ENCODE data around the gene RERE.

RERE gene

GRCh38 chr1:8348047-8348776 is 469.2 kb downstream of the RERE start:
- DNase-seq (ENCODE audit: low spot score): no peak

- DNase-seq (ENCODE audit: low spot score): no peak
These were observed 469.8 kb downstream of the RERE start for GRCh38 chr1:8347635-8348034.

DNA sequence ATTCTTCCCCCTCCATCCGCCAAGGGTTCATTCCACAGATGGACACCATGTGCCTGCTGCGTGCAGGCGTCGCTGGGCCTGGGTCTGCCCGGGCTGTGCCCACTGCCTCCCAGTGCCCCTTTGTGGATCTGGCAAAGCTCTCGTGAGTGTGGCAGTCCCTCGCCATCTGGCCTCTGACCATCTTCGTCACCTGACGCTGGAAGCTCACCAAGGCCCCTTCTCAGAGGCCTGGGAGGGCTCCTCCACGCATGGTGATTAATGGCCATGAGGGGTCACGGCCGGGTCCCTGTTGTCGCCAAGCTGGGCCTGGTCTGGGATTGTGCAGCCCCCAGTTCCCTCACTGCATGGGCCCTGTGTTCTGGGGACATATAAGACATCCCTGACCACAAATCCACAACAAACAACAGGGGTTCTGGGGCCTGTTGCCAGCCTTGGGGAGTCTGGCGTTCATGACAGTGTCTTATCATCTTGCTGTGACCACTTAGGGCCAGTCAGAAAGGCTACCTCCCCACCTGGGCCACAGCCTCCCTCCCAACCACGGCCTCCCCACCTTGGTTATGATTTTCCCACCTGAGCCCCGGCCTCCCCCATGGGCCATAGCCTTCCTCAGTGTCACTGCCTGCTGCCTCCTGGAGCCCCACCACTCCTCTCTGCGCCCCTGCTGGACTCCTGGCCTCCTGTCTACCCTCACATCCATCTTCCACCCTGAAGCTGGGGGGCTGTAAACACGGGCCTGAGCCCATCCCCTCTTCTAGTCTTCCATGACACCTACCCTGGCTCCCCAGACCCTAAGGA is 471.6 kb downstream of the RERE start:
- no peak for DNase-seq (ENCODE audit: low spot score)

DNA sequence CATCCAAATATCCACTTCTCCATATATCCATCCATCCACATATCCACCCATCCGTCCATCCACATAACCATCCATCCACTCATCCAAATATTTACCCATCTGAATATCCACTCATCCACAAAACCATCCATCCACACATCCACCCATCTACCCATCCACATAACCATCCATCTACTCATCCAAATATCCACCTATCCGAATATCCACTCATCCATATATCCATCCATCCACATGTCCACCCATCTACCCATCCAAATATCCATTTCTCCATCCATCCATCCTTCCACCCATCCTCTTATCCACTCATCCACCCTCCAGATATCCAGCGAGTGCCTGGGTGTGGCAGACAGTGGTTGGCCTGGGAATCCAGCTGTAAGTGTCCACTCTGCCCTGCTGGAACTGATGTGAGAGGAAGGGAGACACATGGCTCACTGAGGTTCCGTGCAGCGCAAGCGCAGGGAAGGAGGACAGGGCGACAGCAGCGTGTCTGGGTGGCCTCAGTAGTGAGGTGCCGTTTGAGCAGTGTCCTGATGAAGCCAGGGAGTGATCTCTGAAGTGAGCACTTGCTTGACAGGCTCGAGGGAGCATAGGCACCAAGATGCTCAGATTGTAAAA is 472.4 kb downstream of the RERE start:
- no peak for DNase-seq (ENCODE audit: low spot score)

DNA sequence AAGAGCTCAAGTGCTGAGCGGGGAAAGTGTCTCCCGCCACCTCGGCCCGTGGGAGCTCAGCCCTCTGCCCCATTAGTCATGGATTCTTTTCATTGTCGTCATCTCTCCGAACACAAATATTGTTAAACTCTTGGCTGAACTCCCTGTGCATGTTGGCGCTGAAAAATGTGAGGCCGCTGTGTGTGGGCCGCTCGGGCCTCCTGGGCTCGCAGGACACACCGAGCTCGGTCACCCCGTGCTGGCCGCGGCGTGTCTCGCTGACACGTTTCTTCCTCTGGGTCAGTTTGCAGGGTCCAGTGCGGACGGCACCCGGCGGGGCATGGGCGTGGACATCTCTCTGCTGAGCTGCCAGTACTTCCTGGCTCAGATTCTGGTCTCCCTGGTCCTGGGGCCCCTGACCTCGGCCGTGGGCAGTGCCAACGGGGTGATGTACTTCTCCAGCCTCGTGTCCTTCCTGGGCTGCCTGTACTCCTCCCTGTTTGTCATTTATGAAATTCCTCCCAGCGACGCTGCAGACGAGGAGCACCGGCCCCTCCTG is 473.9 kb downstream of the RERE start:
- no peak for DNase-seq (ENCODE audit: low spot score)

DNA sequence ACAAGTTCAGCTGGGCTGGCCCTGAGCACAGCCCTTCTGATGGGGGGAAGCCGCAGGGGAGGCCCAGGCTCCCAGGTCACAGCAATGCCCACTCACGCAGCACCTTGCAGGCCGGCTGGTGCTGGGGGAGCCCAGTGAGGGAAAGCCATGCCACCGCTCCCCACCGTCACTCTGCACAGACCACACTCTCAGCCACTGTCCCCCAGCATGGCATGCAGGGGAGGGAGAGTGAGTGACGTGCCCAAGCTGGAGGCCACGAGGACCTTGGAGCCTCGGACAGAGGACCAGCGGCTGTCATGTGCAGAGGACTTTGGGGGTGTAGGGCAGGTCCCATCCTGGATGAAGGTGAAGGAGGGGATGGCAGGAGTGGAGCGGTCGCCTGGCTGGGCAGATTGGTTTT is 474.4 kb downstream of the RERE start:
- no peak for DNase-seq (ENCODE audit: low spot score)

DNA sequence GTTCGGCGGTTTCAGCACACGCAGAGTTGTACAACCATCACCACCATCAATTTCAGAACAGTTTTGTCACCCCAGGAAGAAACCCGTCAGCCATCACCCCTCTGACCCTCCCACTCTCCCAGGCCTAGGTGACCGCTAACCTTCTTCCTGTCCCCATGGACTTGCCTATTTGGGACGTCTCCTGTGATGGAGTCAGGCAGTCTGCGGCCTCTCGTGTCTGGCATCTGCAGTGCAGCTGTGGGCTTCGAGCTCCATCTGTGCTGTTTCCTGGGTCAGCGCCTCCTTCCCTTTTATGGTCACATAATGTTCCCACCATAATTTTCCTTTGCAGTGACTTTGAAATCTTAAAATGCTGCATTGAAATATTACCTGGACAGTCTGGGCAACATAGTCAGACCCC is 475.1 kb downstream of the RERE start:
- no peak for DNase-seq (ENCODE audit: low spot score)

- no peak for DNase-seq (ENCODE audit: low spot score)
These were observed 477.0 kb downstream of the RERE start for GRCh38 chr1:8340448-8340847.

DNA sequence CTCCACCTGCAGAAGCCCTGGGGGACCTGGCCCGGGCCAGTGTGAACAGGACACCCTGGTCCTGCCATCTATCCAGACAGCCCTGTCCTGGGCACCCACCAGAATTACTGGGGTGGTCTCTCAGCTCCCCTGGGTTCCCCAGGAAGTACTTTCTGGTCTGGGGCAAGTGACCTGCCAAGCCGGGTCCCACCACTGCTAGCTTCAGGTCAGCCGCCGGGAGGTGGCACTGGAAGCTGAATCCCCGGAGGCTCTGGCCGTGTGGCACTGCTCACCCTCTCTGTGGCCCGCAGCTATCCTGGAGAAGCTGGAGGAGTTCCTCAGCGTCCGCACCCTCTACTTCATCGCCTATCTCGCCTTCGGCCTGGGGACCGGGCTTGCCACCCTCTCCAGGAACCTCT is 478.2 kb downstream of the RERE start:
- DNase-seq (ENCODE audit: low spot score): no peak

- DNase-seq (ENCODE audit: low spot score): no peak
These were observed 478.8 kb downstream of the RERE start for GRCh38 chr1:8338526-8339202.

DNA sequence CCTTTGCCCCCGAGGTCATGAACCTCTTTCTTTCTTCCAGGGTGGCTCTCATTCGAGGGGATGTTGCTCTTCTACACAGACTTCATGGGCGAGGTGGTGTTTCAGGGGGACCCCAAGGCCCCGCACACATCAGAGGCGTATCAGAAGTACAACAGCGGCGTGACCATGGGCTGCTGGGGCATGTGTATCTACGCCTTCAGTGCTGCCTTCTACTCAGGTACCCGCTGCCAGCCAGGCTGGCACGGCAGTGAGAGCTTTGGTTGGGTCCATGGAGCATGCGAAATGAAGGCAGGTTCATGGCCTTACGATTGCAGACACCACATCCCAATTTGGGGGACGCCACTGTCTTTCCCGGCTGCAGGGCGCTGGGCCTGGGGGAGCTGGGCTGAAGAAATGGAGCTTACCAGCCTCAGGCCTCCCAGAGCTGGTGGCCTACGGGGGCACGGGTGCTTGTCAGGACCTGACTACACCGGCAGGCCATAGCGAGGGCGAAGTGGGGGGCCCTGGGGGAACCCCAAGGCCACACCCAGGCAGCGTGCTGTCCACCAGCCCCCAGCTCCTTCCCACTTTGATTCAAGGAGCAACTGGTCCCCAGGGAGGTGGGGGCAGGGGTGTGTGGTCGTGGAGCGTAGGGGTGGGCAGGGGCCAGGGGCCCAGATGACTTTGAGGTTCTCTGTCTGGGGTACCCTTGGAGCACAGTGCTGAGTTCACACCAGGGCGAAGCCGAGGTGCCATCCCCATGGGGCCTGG is 479.5 kb downstream of the RERE start:
- DNase-seq (ENCODE audit: low spot score): no peak

DNA sequence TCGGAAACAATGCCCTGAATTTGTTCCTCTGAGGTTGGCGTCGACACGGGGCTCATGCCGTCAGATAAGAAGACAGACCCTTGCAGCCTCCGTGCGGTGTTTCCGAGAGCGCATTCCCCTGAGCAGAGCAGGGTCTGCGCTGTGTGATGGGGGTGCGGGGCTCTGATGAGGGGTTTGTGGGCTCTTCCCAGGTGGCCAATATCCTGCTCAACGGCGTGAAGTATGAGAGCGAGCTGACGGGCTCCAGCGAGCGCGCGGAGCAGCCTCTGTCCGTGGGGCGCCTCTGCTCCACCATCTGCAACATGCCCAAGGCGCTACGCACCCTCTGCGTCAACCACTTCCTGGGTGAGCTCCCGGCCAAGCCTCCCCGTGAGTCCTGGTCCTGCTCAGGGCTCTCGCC is 482.2 kb downstream of the RERE start:
- DNase-seq (ENCODE audit: low spot score): no peak

DNA sequence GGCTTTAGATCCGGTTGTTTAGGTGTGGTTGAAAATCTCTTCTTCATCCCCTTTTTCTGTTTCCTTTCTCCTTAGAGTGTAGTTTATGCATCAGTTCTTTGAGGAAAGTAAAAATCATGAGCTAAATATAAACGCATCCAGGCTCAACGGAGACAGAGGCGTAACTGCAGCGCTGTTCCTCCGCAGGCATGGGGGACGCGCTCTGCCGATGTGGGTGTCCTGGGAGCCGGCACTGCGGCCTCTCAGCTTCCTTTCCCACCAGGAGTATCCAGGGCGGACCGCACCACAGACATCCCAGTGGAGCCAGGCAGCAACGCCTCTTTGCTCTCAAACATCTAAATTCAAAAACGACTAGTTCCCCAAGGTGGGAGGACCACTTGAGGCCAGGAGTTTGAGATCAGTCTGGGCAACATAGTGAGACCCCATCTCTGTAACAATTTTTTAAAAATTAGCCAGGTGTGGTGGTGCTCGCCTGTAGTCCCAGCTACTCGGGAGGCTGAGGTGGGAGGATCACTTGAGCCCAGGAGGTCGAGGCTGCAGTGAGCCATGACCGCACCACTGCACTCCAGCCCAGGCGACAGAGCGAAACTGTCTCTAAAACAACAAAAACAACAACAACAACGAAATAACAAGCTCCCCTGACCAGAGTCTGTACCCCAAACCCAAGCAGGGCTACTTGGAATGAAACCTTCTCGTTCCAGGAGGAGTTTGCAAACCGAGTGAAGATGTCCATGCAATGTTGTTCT is 483.2 kb downstream of the RERE start:
- DNase-seq (ENCODE audit: low spot score): no peak

- DNase-seq (ENCODE audit: low spot score): no peak
These were observed 484.0 kb downstream of the RERE start for GRCh38 chr1:8333246-8333987.

DNA sequence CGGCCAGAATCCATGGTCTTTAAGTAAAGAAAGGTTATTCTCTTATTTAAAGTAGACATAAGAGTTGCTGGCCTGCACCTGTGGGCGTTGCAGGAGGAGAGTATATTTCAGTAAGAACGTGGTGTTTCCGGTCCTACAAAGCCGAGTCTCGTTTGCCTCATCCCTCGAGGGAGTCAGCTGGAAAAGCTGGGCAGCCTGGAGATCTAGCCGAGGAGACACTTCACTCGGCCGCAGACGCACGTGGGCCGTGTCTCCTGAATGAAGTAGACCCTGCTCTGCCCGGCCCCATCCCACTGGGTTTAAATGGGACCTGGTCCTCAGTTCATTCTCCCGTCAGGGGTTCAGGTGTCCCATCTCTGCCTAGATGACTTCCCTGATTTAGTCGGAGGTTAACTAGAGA is 484.6 kb downstream of the RERE start:
- no peak for DNase-seq (ENCODE audit: low spot score)

- DNase-seq (ENCODE audit: low spot score): no peak
These were observed 486.9 kb downstream of the RERE start for GRCh38 chr1:8330271-8331125.

DNA sequence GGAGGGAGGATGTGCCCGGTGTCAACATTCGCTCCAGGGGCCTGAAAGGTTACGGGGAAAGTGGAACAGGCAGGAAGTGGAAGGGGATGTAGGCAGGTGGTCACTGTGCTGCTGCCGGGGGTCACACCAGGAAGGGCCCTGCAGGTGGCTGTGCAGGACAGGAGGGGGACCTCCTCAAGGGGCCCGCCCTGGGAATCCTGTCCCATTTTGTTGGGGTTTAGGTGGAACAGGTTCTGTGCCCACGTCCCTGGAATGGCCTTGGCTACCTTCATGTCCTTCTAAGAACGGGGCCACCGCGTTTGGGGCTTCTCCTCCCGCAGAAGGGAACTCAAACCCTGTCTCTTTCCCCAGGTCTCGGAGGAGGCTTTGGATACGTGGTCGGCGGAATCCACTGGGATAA is 487.6 kb downstream of the RERE start:
- DNase-seq (ENCODE audit: low spot score): no peak

GRCh38 chr1:8329439-8329838 is 488.0 kb downstream of the RERE start:
- DNase-seq (ENCODE audit: low spot score): no peak

GRCh38 chr1:8328271-8328670 is 489.2 kb downstream of the RERE start:
- DNase-seq (ENCODE audit: low spot score): no peak

Measured in activated CD4-positive, alpha-beta T cell treated with anti-CD3 and anti-CD28 coated beads, Interleukin-2, Interleukin-4, amounts not matched to agents 100 ng/mL and 50 ng/mL, durations not matched to agents 16 hours and 8 hours (primary cell).